ENCODE data around the gene CLASRP.

CLASRP gene

GRCh38 chr19:45076851-45077730 lies 38.2 kb downstream of the CLASRP start:
- Histone ChIP-seq H3K4me3 (ENCODE audit: low read length) (peak overlapping the region; percentile 77), H3K27ac (ENCODE audit: low read depth, low read length) (peak overlapping the region; percentile 77; the same call in 1 of the 2 replicates), H3K9ac (ENCODE audit: low read depth, low read length) (peak overlapping the region; percentile 36; the same call in 1 of the 2 replicates), H3K9me3 (ENCODE audit: insufficient read depth, low read depth, low read length) (no peaks in the 10 kb centered on the region), H3K27me3 (ENCODE audit: insufficient read depth, low read length) (no peaks in the 10 kb centered on the region), H3K4me1 (ENCODE audit: insufficient read depth, low read length) (peaks cover 41% of the 10 kb centered on the region), H3K36me3 (ENCODE audit: insufficient read depth, low read length) (peaks cover 17% of the 10 kb centered on the region)
- 58% methylated on average over 15 of the region's 15 CpGs for WGBS

- Histone ChIP-seq H3K9ac (ENCODE audit: low read depth, low read length) (peak overlapping the region; percentile 97), H3K27ac (ENCODE audit: low read depth, low read length) (peak overlapping the region; percentile 100), H3K4me3 (ENCODE audit: low read length) (peak overlapping the region; percentile 92), H3K9me3 (ENCODE audit: insufficient read depth, low read depth, low read length) (no peaks in the 10 kb centered on the region), H3K4me1 (ENCODE audit: insufficient read depth, low read length) (peaks cover 41% of the 10 kb centered on the region), H3K36me3 (ENCODE audit: insufficient read depth, low read length) (peaks cover 21% of the 10 kb centered on the region), H3K27me3 (ENCODE audit: insufficient read depth, low read length) (no peaks in the 10 kb centered on the region)
- WGBS, result 66% methylated on average over 10 of the region's 10 CpGs
Observed at GRCh38 chr19:45078390-45079062, 39.7 kb downstream of the CLASRP start.

- H3K36me3 ChIP-seq (ENCODE audit: insufficient read depth, low read length), result peaks cover 19% of the 10 kb centered on the region
- H3K27me3 ChIP-seq (ENCODE audit: insufficient read depth, low read length), result no peaks in the 10 kb centered on the region
- no peaks in the 10 kb centered on the region for H3K9me3 ChIP-seq (ENCODE audit: insufficient read depth, low read depth, low read length)
- peak within 1 kb of the TSS; percentile 97 for H3K9ac ChIP-seq (ENCODE audit: low read depth, low read length)
- peaks cover 40% of the 10 kb centered on the region for H3K4me1 ChIP-seq (ENCODE audit: insufficient read depth, low read length)
- WGBS, result 1% methylated on average over 61 of the region's 61 CpGs
- H3K27ac ChIP-seq (ENCODE audit: low read depth, low read length), result peak within 1 kb of the TSS; percentile 100
- peak within 1 kb of the TSS; percentile 92 for H3K4me3 ChIP-seq (ENCODE audit: low read length)
Observed at GRCh38 chr19:45079063-45079910, 40.4 kb downstream of the CLASRP start, which contains the start of gene GEMIN7. Gene GEMIN7 (plus strand): TSS chr19:45079260. CDS start chr19:45090115, 10,855 bp downstream.

- WGBS, result 2% methylated on average over 6 of the region's 6 CpGs
- H3K27me3 ChIP-seq (ENCODE audit: insufficient read depth, low read length), result no peaks in the 10 kb centered on the region
- peak overlapping the region; percentile 92 for H3K4me3 ChIP-seq (ENCODE audit: low read length)
- H3K9ac ChIP-seq (ENCODE audit: low read depth, low read length), result peak overlapping the region; percentile 97
- H3K27ac ChIP-seq (ENCODE audit: low read depth, low read length), result peak overlapping the region; percentile 100
- peaks cover 35% of the 10 kb centered on the region for H3K4me1 ChIP-seq (ENCODE audit: insufficient read depth, low read length)
- H3K36me3 ChIP-seq (ENCODE audit: insufficient read depth, low read length), result peaks cover 17% of the 10 kb centered on the region
- no peaks in the 10 kb centered on the region for H3K9me3 ChIP-seq (ENCODE audit: insufficient read depth, low read depth, low read length)
Observed at GRCh38 chr19:45079911-45080370, 41.1 kb downstream of the CLASRP start.

- Histone ChIP-seq H3K9me3 (ENCODE audit: insufficient read depth, low read depth, low read length) (no peaks in the 10 kb centered on the region), H3K27ac (ENCODE audit: low read depth, low read length) (no peak overlapping the region), H3K4me1 (ENCODE audit: insufficient read depth, low read length) (peaks cover 26% of the 10 kb centered on the region), H3K27me3 (ENCODE audit: insufficient read depth, low read length) (no peaks in the 10 kb centered on the region), H3K36me3 (ENCODE audit: insufficient read depth, low read length) (peaks cover 29% of the 10 kb centered on the region), H3K9ac (ENCODE audit: low read depth, low read length) (no peak overlapping the region), H3K4me3 (ENCODE audit: low read length) (no peak overlapping the region)
- WGBS, result 94% methylated on average over 5 of the region's 5 CpGs
Observed at GRCh38 chr19:45082170-45082569, 43.3 kb downstream of the CLASRP start.

- no peaks in the 10 kb centered on the region for H3K9me3 ChIP-seq (ENCODE audit: insufficient read depth, low read depth, low read length)
- no peak overlapping the region for H3K4me3 ChIP-seq (ENCODE audit: low read length)
- H3K27me3 ChIP-seq (ENCODE audit: insufficient read depth, low read length), result no peaks in the 10 kb centered on the region
- H3K36me3 ChIP-seq (ENCODE audit: insufficient read depth, low read length), result peaks cover 57% of the 10 kb centered on the region
- WGBS, result 92% methylated on average over 2 of the region's 4 CpGs
- H3K9ac ChIP-seq (ENCODE audit: low read depth, low read length), result no peak overlapping the region
- peaks cover 4% of the 10 kb centered on the region; the same call in 1 of the 2 replicates for H3K4me1 ChIP-seq (ENCODE audit: insufficient read depth, low read length)
- H3K27ac ChIP-seq (ENCODE audit: low read depth, low read length), result no peak overlapping the region
Observed at GRCh38 chr19:45086480-45086879, 47.6 kb downstream of the CLASRP start.

- H3K27ac ChIP-seq (ENCODE audit: low read depth, low read length), result no peak overlapping the region
- 95% methylated on average over 11 of the region's 11 CpGs for WGBS
- no peaks in the 10 kb centered on the region for H3K27me3 ChIP-seq (ENCODE audit: insufficient read depth, low read length)
- H3K4me3 ChIP-seq (ENCODE audit: low read length), result no peak overlapping the region
- H3K9ac ChIP-seq (ENCODE audit: low read depth, low read length), result no peak overlapping the region
- H3K9me3 ChIP-seq (ENCODE audit: insufficient read depth, low read depth, low read length), result no peaks in the 10 kb centered on the region
- peaks cover 4% of the 10 kb centered on the region; the same call in 1 of the 2 replicates for H3K4me1 ChIP-seq (ENCODE audit: insufficient read depth, low read length)
- H3K36me3 ChIP-seq (ENCODE audit: insufficient read depth, low read length), result peaks cover 47% of the 10 kb centered on the region
Observed at GRCh38 chr19:45087531-45087930, 48.7 kb downstream of the CLASRP start.

GRCh38 chr19:45090034-45090433 lies 51.2 kb downstream of the CLASRP start:
- Histone ChIP-seq H3K4me1 (ENCODE audit: insufficient read depth, low read length) (peaks cover 4% of the 10 kb centered on the region), H3K9ac (ENCODE audit: low read depth, low read length) (no peak overlapping the region), H3K27ac (ENCODE audit: low read depth, low read length) (0 out of 2 replicates have a peak overlapping the region, but pooled peaks have one; percentile 30), H3K9me3 (ENCODE audit: insufficient read depth, low read depth, low read length) (no peaks in the 10 kb centered on the region), H3K36me3 (ENCODE audit: insufficient read depth, low read length) (peaks cover 41% of the 10 kb centered on the region), H3K4me3 (ENCODE audit: low read length) (no peak overlapping the region), H3K27me3 (ENCODE audit: insufficient read depth, low read length) (no peaks in the 10 kb centered on the region)
- WGBS, result 93% methylated on average over 17 of the region's 17 CpGs

- H3K4me3 ChIP-seq (ENCODE audit: low read length), result peak overlapping the region; percentile 46; the same call in 1 of the 2 replicates
- peak overlapping the region; percentile 64; the same call in 1 of the 2 replicates for H3K27ac ChIP-seq (ENCODE audit: low read depth, low read length)
- 93% methylated on average over 5 of the region's 5 CpGs for WGBS
Observed at GRCh38 chr19:45090606-45091005, 51.8 kb downstream of the CLASRP start.

GRCh38 chr19:45091031-45091923 lies 52.4 kb downstream of the CLASRP start:
- Histone ChIP-seq H3K9ac (ENCODE audit: low read depth, low read length) (peak overlapping the region; percentile 56), H3K4me1 (ENCODE audit: insufficient read depth, low read length) (peaks cover 4% of the 10 kb centered on the region), H3K9me3 (ENCODE audit: insufficient read depth, low read depth, low read length) (no peaks in the 10 kb centered on the region), H3K27me3 (ENCODE audit: insufficient read depth, low read length) (no peaks in the 10 kb centered on the region), H3K4me3 (ENCODE audit: low read length) (peak overlapping the region; percentile 94), H3K36me3 (ENCODE audit: insufficient read depth, low read length) (peaks cover 34% of the 10 kb centered on the region), H3K27ac (ENCODE audit: low read depth, low read length) (peak overlapping the region; percentile 71)
- WGBS, result 34% methylated on average over 64 of the region's 64 CpGs

More at GRCh38 chr19:45090606-45091005, 51.8 kb downstream of the CLASRP start:
- H3K9ac ChIP-seq (ENCODE audit: low read depth, low read length), result peak overlapping the region; percentile 44; the same call in 1 of the 2 replicates
- H3K9me3 ChIP-seq (ENCODE audit: insufficient read depth, low read depth, low read length), result no peaks in the 10 kb centered on the region
- H3K36me3 ChIP-seq (ENCODE audit: insufficient read depth, low read length), result peaks cover 37% of the 10 kb centered on the region
- H3K4me1 ChIP-seq (ENCODE audit: insufficient read depth, low read length), result peaks cover 4% of the 10 kb centered on the region
- no peaks in the 10 kb centered on the region for H3K27me3 ChIP-seq (ENCODE audit: insufficient read depth, low read length)

Measured in HUES64 (cell line).